Left ventricle myocardium inferior (tissue), 1 donor: ENCODE data around the gene SCGB1C2. TPM values are rescaled to one million over a fixed set of nuclear protein-coding genes. Genes with fewer than 3 reads are reported as not detected.
A peak's percentile ranks its signal among the peaks of the same experiment; 100 is the strongest.

Experiments
- DNase-seq: peaks from one replicate; pipeline ENCODE4 v3.0.0-alpha.2; 2020
- H3K27ac ChIP-seq: fragments of 200-600 bp; replicated peaks from 2 replicates; pipeline ENCODE4 v1.8.0; 2021
- H3K27me3 ChIP-seq: fragments of 200-600 bp; 2 replicates; pipeline ENCODE4 v1.8.0; 2021; ENCODE audit warnings: low read depth
- H3K36me3 ChIP-seq: fragments of 200-600 bp; 2 replicates; pipeline ENCODE4 v1.8.0; 2021
- H3K4me1 ChIP-seq: fragments of 200-600 bp; 2 replicates; pipeline ENCODE4 v1.8.0; 2021
- H3K4me3 ChIP-seq: fragments of 200-600 bp; 2 replicates; pipeline ENCODE4 v1.8.0; 2021; ENCODE audit warnings: mild to moderate bottlenecking, moderate library complexity
- H3K9me3 ChIP-seq: fragments of 200-600 bp; replicated peaks from 2 replicates; pipeline ENCODE4 v1.8.0; 2021
- CTCF ChIP-seq: fragments of 200-600 bp; IDR thresholded peaks from 2 replicates; pipeline ENCODE4 v1.8.0; 2021; ENCODE audit warnings: antibody characterized with exemption, mild to moderate bottlenecking, borderline replicate concordance
- intact Hi-C: fragments of 100-400 bp; cut with micrococcal nuclease; formaldehyde crosslinking; loops from one replicate; pipeline ENCODE4 v1.11.0; 2022
- total RNA-seq: library from RNA; stranded (reverse); fragmentation: NEBNext Ultra II Directional; extraction: Animal tissue kit (Norgen Biotek cat#: 25700); gene quantifications from one replicate; pipeline ENCODE4 v1.2.1, GENCODE V29; 2021
- donor health status: DM: no; HTN: yes; CAD: no; lungs with severe emphysema.

Gene SCGB1C2
- total RNA-seq, 1 donor from 2014 or later = not detected

- Histone ChIP-seq H3K4me3 (peak overlapping the region; percentile 71), H3K9me3 (no peaks in the 10 kb centered on the region), H3K27me3 (peaks cover 76% of the 10 kb centered on the region), H3K36me3 (no peaks in the 10 kb centered on the region), H3K4me1 (peaks cover 58% of the 10 kb centered on the region), H3K27ac (peak overlapping the region; percentile 70)
- no peak for TF ChIP-seq CTCF
- intact Hi-C loops = no loop called here
- DNase-seq = no peak
These were observed 44.8 kb downstream of the SCGB1C2 start for GRCh38 chr17:182050-182751.

- peaks cover 58% of the 10 kb centered on the region for H3K4me1 ChIP-seq
- no peak for TF ChIP-seq CTCF
- peaks cover 80% of the 10 kb centered on the region for H3K27me3 ChIP-seq
- H3K27ac ChIP-seq = no peak overlapping the region
- no peak for DNase-seq
- intact Hi-C loops = no loop called here
- no peak overlapping the region for H3K4me3 ChIP-seq
- H3K9me3 ChIP-seq = no peaks in the 10 kb centered on the region
- H3K36me3 ChIP-seq = no peaks in the 10 kb centered on the region
These were observed 45.7 kb downstream of the SCGB1C2 start for GRCh38 chr17:183021-183420.

GRCh38 chr17:185445-186138 is 48.2 kb downstream of the SCGB1C2 start:
- peaks cover 54% of the 10 kb centered on the region for H3K27me3 ChIP-seq
- no peak overlapping the region for H3K4me3 ChIP-seq
- peaks cover 34% of the 10 kb centered on the region for H3K4me1 ChIP-seq
- no peaks in the 10 kb centered on the region for H3K36me3 ChIP-seq
- no peaks in the 10 kb centered on the region for H3K9me3 ChIP-seq
- peak overlapping the region; percentile 63 for H3K27ac ChIP-seq
- intact Hi-C loops = no loop called here
- TF ChIP-seq CTCF = no peak
- no peak for DNase-seq

- no peak for TF ChIP-seq CTCF
- H3K9me3 ChIP-seq = no peaks in the 10 kb centered on the region
- H3K36me3 ChIP-seq = no peaks in the 10 kb centered on the region
- intact Hi-C loops = no loop called here
- peaks cover 24% of the 10 kb centered on the region for H3K4me1 ChIP-seq
- H3K27me3 ChIP-seq = peaks cover 42% of the 10 kb centered on the region
- no peak for DNase-seq
- H3K4me3 ChIP-seq = no peak overlapping the region
- H3K27ac ChIP-seq = no peak overlapping the region
These were observed 49.8 kb downstream of the SCGB1C2 start for GRCh38 chr17:187130-187529.

Other genes with a start within 250 kb of the SCGB1C2 start
- 2.7 TPM for gene DOC2B, start 44.1 kb downstream of the SCGB1C2 start, total RNA-seq
- gene RPH3AL, start 215.2 kb downstream of the SCGB1C2 start, total RNA-seq = 4.0 TPM